Fibroblast of lung (primary cell): ENCODE results near the gene TDRD9. TPM values are rescaled to one million over a fixed set of nuclear protein-coding genes. Genes with fewer than 3 reads are reported as not detected.
A peak's percentile ranks its signal among the peaks of the same experiment; 100 is the strongest.

Experiments
- DNase-seq, 2 donors: peaks; one replicate each; pipeline versions ENCODE4 v3.0.0 to v3.0.0-alpha.2; 2010; ENCODE audit warnings: low read depth in 2 of 2
- H2AFZ ChIP-seq: 2 replicates; pipeline ENCODE4 v1.5.1; 2012; ENCODE audit warnings: low read length, control low read depth, inconsistent platforms
- H3K27ac ChIP-seq: 2 replicates; pipeline ENCODE4 v1.5.1; 2011; ENCODE audit warnings: low read length, control low read depth; ENCODE audit not compliant: insufficient read depth
- H3K27me3 ChIP-seq: 2 replicates; pipeline ENCODE4 v1.5.1; 2011; ENCODE audit warnings: mild to moderate bottlenecking, low read length; ENCODE audit not compliant: control insufficient read depth, insufficient read depth
- H3K36me3 ChIP-seq: 2 replicates; pipeline ENCODE4 v1.5.1; 2011; ENCODE audit warnings: low read length; ENCODE audit not compliant: control insufficient read depth, insufficient read depth
- H3K4me1 ChIP-seq: 2 replicates; pipeline ENCODE4 v1.5.1; 2011; ENCODE audit warnings: low read length; ENCODE audit not compliant: control insufficient read depth, insufficient read depth; ENCODE audit errors: extremely low read depth
- H3K4me2 ChIP-seq: 2 replicates; pipeline ENCODE4 v1.5.1; 2011; ENCODE audit warnings: low read length, control low read depth; ENCODE audit not compliant: insufficient read depth; ENCODE audit errors: extremely low read depth
- H3K4me3 ChIP-seq, 4 experiments: fragments of 200-600 bp in 1 of 4; sonication (generic) in 1 of 4; replicated peaks in 1 of 4; 2 replicates each; pipeline ENCODE4 v1.5.1; 2011 to 2016; ENCODE audit warnings: low read length in 4 of 4, low read depth in 3 of 4, mild to moderate bottlenecking in 3 of 4, control low read depth in 2 of 4, inconsistent platforms in 1 of 4, mixed read lengths in 1 of 4; ENCODE audit not compliant: insufficient read depth in 1 of 4; ENCODE audit errors: control extremely low read depth in 1 of 4
- H3K79me2 ChIP-seq: 2 replicates; pipeline ENCODE4 v1.5.1; 2012; ENCODE audit warnings: mild to moderate bottlenecking, low read length, inconsistent platforms; ENCODE audit not compliant: control insufficient read depth, insufficient read depth
- H3K9ac ChIP-seq: 2 replicates; pipeline ENCODE4 v1.5.1; 2011; ENCODE audit warnings: mild to moderate bottlenecking, low read length, control low read depth; ENCODE audit not compliant: insufficient read depth
- H3K9me3 ChIP-seq: 2 replicates; pipeline ENCODE4 v1.5.1; 2012; ENCODE audit warnings: low read depth, low read length; ENCODE audit not compliant: control insufficient read depth, insufficient read depth
- H4K20me1 ChIP-seq: 2 replicates; pipeline ENCODE4 v1.5.1; 2011; ENCODE audit warnings: low read length; ENCODE audit not compliant: control insufficient read depth, insufficient read depth; ENCODE audit errors: extremely low read depth
- EZH2 ChIP-seq: IDR thresholded peaks from 2 replicates; pipeline ENCODE4 v1.5.1; 2012; ENCODE audit warnings: low read length, control low read depth, mild to moderate bottlenecking; ENCODE audit errors: missing control alignments
- polyA plus RNA-seq, 2 donors: library from polyadenylated mRNA; depleted of rRNA in 1 of 2; stranded (reverse) in 1 of 2; unstranded in 1 of 2; fragments of >200 nt; gene quantifications; 2 replicates each; pipeline ENCODE4 v1.2.1, GENCODE V29; 2011 to 2012; ENCODE audit warnings: missing spikeins in 1 of 2
- total RNA-seq: library from RNA; depleted of rRNA; stranded (reverse); fragments of >200 nt; gene quantifications from 2 replicates; pipeline ENCODE4 v1.2.1, GENCODE V29; 2014
- TF ChIP-seq, protein P1 (sequence below), 2 donors: IDR thresholded peaks in 1 of 2; conservative IDR thresholded peaks in 1 of 2; 1 replicate in 1 of 2; 2 replicates in 1 of 2; pipeline ENCODE4 v1.5.1; 2011 to 2012; ENCODE audit warnings: low read length in 2 of 2, control low read depth in 1 of 2, inconsistent platforms in 1 of 2, low read depth in 1 of 2, mild to moderate bottlenecking in 1 of 2

TDRD9 gene
- total and polyA plus RNA-seq, 2 donors (not counting 1 experiment from before 2014, with no cell fraction given): 0.28 to 0.50 TPM

- no peak for DNase-seq
- Histone ChIP-seq H2AFZ (no peak overlapping the region), H3K27ac (no peak overlapping the region), H3K9me3 (no peaks in the 10 kb centered on the region), H3K36me3 (no peaks in the 10 kb centered on the region), H3K9ac (no peak overlapping the region), H4K20me1 (no peaks in the 10 kb centered on the region), H3K4me1 (peaks cover 7% of the 10 kb centered on the region), H3K27me3 (no peaks in the 10 kb centered on the region), H3K4me3 (no peak overlapping the region), H3K4me2 (no peak overlapping the region), H3K79me2 (no peaks in the 10 kb centered on the region)
- TF ChIP-seq, protein P1, sequence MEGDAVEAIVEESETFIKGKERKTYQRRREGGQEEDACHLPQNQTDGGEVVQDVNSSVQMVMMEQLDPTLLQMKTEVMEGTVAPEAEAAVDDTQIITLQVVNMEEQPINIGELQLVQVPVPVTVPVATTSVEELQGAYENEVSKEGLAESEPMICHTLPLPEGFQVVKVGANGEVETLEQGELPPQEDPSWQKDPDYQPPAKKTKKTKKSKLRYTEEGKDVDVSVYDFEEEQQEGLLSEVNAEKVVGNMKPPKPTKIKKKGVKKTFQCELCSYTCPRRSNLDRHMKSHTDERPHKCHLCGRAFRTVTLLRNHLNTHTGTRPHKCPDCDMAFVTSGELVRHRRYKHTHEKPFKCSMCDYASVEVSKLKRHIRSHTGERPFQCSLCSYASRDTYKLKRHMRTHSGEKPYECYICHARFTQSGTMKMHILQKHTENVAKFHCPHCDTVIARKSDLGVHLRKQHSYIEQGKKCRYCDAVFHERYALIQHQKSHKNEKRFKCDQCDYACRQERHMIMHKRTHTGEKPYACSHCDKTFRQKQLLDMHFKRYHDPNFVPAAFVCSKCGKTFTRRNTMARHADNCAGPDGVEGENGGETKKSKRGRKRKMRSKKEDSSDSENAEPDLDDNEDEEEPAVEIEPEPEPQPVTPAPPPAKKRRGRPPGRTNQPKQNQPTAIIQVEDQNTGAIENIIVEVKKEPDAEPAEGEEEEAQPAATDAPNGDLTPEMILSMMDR (conservative IDR thresholded peaks at IDR 0.05 in 1 of 2, IDR thresholded peaks at IDR 0.05 in 1 of 2; ENCODE audit: low read depth in 1 of 2, low read length in 2 of 2): no peak
- TF ChIP-seq EZH2: no peak
Observed at GRCh38 chr14:103884854-103885253, 43.4 kb upstream of the TDRD9 start.

GRCh38 chr14:103885509-103885932 is 42.7 kb upstream of the TDRD9 start:
- no peak overlapping the region for H2AFZ ChIP-seq
- no peaks in the 10 kb centered on the region for H3K27me3 ChIP-seq
- H3K9me3 ChIP-seq: no peaks in the 10 kb centered on the region
- no peak for DNase-seq
- H3K36me3 ChIP-seq: no peaks in the 10 kb centered on the region
- H3K4me3 ChIP-seq: no peak overlapping the region
- TF ChIP-seq EZH2: no peak
- TF ChIP-seq, protein P1 (conservative IDR thresholded peaks at IDR 0.05 in 1 of 2, IDR thresholded peaks at IDR 0.05 in 1 of 2; ENCODE audit: low read depth in 1 of 2, low read length in 2 of 2): no peak
- no peaks in the 10 kb centered on the region for H3K79me2 ChIP-seq
- H3K9ac ChIP-seq: no peak overlapping the region
- peaks cover 6% of the 10 kb centered on the region for H3K4me1 ChIP-seq
- no peaks in the 10 kb centered on the region for H4K20me1 ChIP-seq
- no peak overlapping the region for H3K4me2 ChIP-seq
- H3K27ac ChIP-seq: no peak overlapping the region

- no peaks in the 10 kb centered on the region for H3K79me2 ChIP-seq
- no peak overlapping the region for H3K27ac ChIP-seq
- no peak overlapping the region for H2AFZ ChIP-seq
- no peaks in the 10 kb centered on the region for H3K36me3 ChIP-seq
- DNase-seq: no peak
- H3K4me3 ChIP-seq: no peak overlapping the region
- no peaks in the 10 kb centered on the region for H3K9me3 ChIP-seq
- H3K4me1 ChIP-seq: no peaks in the 10 kb centered on the region
- H3K27me3 ChIP-seq: no peaks in the 10 kb centered on the region
- TF ChIP-seq EZH2: no peak
- TF ChIP-seq, protein P1 (conservative IDR thresholded peaks at IDR 0.05 in 1 of 2, IDR thresholded peaks at IDR 0.05 in 1 of 2; ENCODE audit: low read depth in 1 of 2, low read length in 2 of 2): peak; percentile 3 to 37
- H4K20me1 ChIP-seq: no peaks in the 10 kb centered on the region
- H3K9ac ChIP-seq: no peak overlapping the region
- no peak overlapping the region for H3K4me2 ChIP-seq
Observed at GRCh38 chr14:103886304-103887169, 41.7 kb upstream of the TDRD9 start.
